Measurements from ENCODE around the gene AUH. TPM values are rescaled to one million over a fixed set of nuclear protein-coding genes. Genes with fewer than 3 reads are reported as not detected.

Gene AUH
- polyA plus RNA-seq, 1 donor from 2014 or later = 42.6 TPM

DNA sequence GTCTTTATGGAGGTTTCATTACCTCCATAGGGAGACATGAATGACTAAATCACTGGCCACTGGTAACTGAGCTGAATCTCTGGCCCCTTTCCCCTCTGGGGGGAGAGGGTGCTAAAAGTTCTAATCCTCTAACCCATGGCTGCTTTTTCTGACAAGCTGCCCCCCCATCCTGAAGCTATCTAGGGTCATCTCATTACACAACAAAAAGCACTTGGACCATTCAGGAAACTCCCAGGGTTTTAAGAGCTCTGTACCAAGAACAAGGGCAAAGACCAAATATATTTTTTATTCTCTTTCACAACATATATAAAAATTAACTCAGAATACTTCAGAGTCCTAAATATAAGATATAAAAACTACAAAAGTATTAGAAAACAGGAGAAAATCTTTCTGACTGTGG, 14.3 kb downstream of the AUH start:
- Histone ChIP-seq H3K36me3 (ENCODE audit: insufficient read depth, low read length) (no peaks in the 10 kb centered on the region), H4K20me1 (ENCODE audit: insufficient read depth) (no peaks in the 10 kb centered on the region), H3K4me3 (ENCODE audit: low read length) (no peak overlapping the region), H3K9me3 (ENCODE audit: low read length) (no peaks in the 10 kb centered on the region), H3K4me2 (ENCODE audit: low read length) (no peak overlapping the region), H3K79me2 (replicated peaks; ENCODE audit: insufficient read depth, low read length) (peaks cover 3% of the 10 kb centered on the region), H3K27ac (ENCODE audit: low read length) (no peak overlapping the region), H3K27me3 (ENCODE audit: insufficient read depth, low read depth, low read length) (no peaks in the 10 kb centered on the region), H3K9ac (ENCODE audit: low read length) (no peak overlapping the region), H3F3A (ENCODE audit: insufficient read depth, low read length, poor library complexity, severe bottlenecking) (no peaks in the 10 kb centered on the region), H2AFZ (ENCODE audit: low read depth, low read length) (no peak overlapping the region), H3K9me2 (ENCODE audit: insufficient read depth, low read length) (no peaks in the 10 kb centered on the region)
- TF ChIP-seq MXI1 (conservative IDR thresholded peaks at IDR 0.05; ENCODE audit: poor library complexity, severe bottlenecking) = no peak
- TF ChIP-seq, protein P1, sequence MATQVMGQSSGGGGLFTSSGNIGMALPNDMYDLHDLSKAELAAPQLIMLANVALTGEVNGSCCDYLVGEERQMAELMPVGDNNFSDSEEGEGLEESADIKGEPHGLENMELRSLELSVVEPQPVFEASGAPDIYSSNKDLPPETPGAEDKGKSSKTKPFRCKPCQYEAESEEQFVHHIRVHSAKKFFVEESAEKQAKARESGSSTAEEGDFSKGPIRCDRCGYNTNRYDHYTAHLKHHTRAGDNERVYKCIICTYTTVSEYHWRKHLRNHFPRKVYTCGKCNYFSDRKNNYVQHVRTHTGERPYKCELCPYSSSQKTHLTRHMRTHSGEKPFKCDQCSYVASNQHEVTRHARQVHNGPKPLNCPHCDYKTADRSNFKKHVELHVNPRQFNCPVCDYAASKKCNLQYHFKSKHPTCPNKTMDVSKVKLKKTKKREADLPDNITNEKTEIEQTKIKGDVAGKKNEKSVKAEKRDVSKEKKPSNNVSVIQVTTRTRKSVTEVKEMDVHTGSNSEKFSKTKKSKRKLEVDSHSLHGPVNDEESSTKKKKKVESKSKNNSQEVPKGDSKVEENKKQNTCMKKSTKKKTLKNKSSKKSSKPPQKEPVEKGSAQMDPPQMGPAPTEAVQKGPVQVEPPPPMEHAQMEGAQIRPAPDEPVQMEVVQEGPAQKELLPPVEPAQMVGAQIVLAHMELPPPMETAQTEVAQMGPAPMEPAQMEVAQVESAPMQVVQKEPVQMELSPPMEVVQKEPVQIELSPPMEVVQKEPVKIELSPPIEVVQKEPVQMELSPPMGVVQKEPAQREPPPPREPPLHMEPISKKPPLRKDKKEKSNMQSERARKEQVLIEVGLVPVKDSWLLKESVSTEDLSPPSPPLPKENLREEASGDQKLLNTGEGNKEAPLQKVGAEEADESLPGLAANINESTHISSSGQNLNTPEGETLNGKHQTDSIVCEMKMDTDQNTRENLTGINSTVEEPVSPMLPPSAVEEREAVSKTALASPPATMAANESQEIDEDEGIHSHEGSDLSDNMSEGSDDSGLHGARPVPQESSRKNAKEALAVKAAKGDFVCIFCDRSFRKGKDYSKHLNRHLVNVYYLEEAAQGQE (IDR thresholded peaks at IDR 0.05; ENCODE audit: borderline replicate concordance) = no peak
- TF ChIP-seq POLR2AphosphoS5 (IDR thresholded peaks at IDR 0.05) = no peak

DNA sequence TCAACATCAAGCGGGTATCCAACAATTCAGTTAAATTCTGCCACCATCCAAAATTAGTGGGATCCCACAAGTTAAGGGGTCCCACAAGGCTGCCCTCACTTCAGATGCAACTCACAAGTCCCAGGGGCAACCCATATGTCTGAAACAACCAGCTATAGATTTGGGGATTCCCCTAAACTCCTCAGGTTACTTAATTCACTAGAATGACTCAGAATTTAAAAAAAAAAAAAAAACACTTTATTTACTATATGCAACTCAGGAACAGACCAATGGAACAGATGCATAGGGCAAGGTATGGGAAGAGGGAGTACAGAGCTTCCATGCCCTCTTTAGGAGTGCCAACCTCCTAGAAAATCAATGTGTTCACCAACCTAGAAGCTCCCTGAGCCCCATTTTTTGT, 15.1 kb downstream of the AUH start:
- H3K79me2 ChIP-seq (replicated peaks; ENCODE audit: insufficient read depth, low read length) = peaks cover 3% of the 10 kb centered on the region
- H4K20me1 ChIP-seq (ENCODE audit: insufficient read depth) = no peaks in the 10 kb centered on the region

More for the DNA sequence above, 15.1 kb downstream of the AUH start:
- no peak overlapping the region for H2AFZ ChIP-seq (ENCODE audit: low read depth, low read length)
- TF ChIP-seq MXI1 (conservative IDR thresholded peaks at IDR 0.05; ENCODE audit: poor library complexity, severe bottlenecking) (no peak), POLR2AphosphoS5 (IDR thresholded peaks at IDR 0.05) (no peak), SMC3 (conservative IDR thresholded peaks at IDR 0.05; ENCODE audit: poor library complexity) (no peak), TAF1 (IDR thresholded peaks at IDR 0.05; ENCODE audit: low read depth) (no peak), EZH2 (IDR thresholded peaks at IDR 0.05; ENCODE audit: borderline replicate concordance, insufficient read depth, low read length, poor library complexity, severe bottlenecking) (no peak), RAD21 (conservative IDR thresholded peaks at IDR 0.05) (no peak)
- TF ChIP-seq, protein P1 (IDR thresholded peaks at IDR 0.05; ENCODE audit: borderline replicate concordance) = no peak
- H3K9ac ChIP-seq (ENCODE audit: low read length) = no peak overlapping the region
- no peaks in the 10 kb centered on the region for H3K9me3 ChIP-seq (ENCODE audit: low read length)
- H3K27ac ChIP-seq (ENCODE audit: low read length) = no peak overlapping the region
- H3K9me2 ChIP-seq (ENCODE audit: insufficient read depth, low read length) = no peaks in the 10 kb centered on the region
- no peaks in the 10 kb centered on the region for H3K27me3 ChIP-seq (ENCODE audit: insufficient read depth, low read depth, low read length)
- no peak overlapping the region for H3K4me3 ChIP-seq (ENCODE audit: low read length)
- no peaks in the 10 kb centered on the region for H3F3A ChIP-seq (ENCODE audit: insufficient read depth, low read length, poor library complexity, severe bottlenecking)
- peaks cover 2% of the 10 kb centered on the region for H3K36me3 ChIP-seq (ENCODE audit: insufficient read depth, low read length)
- no peak overlapping the region for H3K4me2 ChIP-seq (ENCODE audit: low read length)
